DMS79 treated with DMSO at 0.1 percent for 48 hours (cell line): Measurements from ENCODE around the gene STARD7.
"Not testable (repeated sequence)": the region's sequence is repeated elsewhere in the genome, so short reads cannot be mapped to it uniquely, and the experiment has no call there.

Source experiments
- DNase-seq: peaks from one replicate; lab custom pipeline; 2025; lab: John Stamatoyannopoulos, UW

The STARD7 gene

GRCh38 chr2:96208143-96209010 is at the start of gene STARD7:
TSS of gene STARD7 (minus strand) at chr2:96208827. CDS start at chr2:96208434, 393 bp downstream.
- DNase-seq: peak; percentile 96

GRCh38 chr2:96257744-96258143 is 49.1 kb upstream of the STARD7 start:
- not testable (repeated sequence) for DNase-seq

- DNase-seq: no peak
These were observed 48.0 kb upstream of the STARD7 start for GRCh38 chr2:96256611-96257113.

GRCh38 chr2:96254571-96254970 is 45.9 kb upstream of the STARD7 start:
- DNase-seq: no peak

- no peak for DNase-seq
These were observed 44.4 kb upstream of the STARD7 start for GRCh38 chr2:96253006-96253405.

GRCh38 chr2:96252526-96252925 is 43.9 kb upstream of the STARD7 start:
- no peak for DNase-seq

- no peak for DNase-seq
These were observed 43.2 kb upstream of the STARD7 start for GRCh38 chr2:96251721-96252292.

GRCh38 chr2:96250188-96250587 is 41.6 kb upstream of the STARD7 start:
- no peak for DNase-seq

GRCh38 chr2:96249654-96250053 is 41.0 kb upstream of the STARD7 start:
- DNase-seq: no peak

GRCh38 chr2:96248624-96249023 is 40.0 kb upstream of the STARD7 start:
- no peak for DNase-seq

GRCh38 chr2:96247896-96248295 is 39.3 kb upstream of the STARD7 start:
- DNase-seq: no peak

GRCh38 chr2:96247009-96247408 is 38.4 kb upstream of the STARD7 start:
- no peak for DNase-seq

- DNase-seq: no peak
These were observed 37.2 kb upstream of the STARD7 start for GRCh38 chr2:96245609-96246390.

- no peak for DNase-seq
These were observed 35.2 kb upstream of the STARD7 start for GRCh38 chr2:96243843-96244242.

GRCh38 chr2:96241900-96242611 is 33.4 kb upstream of the STARD7 start:
- no peak for DNase-seq

GRCh38 chr2:96241227-96241626 is 32.6 kb upstream of the STARD7 start:
- no peak for DNase-seq

GRCh38 chr2:96240341-96241038 is 31.9 kb upstream of the STARD7 start:
- DNase-seq: peak; percentile 92

GRCh38 chr2:96239745-96240264 is 31.2 kb upstream of the STARD7 start:
- peak; percentile 41 for DNase-seq

- DNase-seq: peak; percentile 46
These were observed 30.5 kb upstream of the STARD7 start for GRCh38 chr2:96239091-96239490.

- DNase-seq: no peak
These were observed 29.6 kb upstream of the STARD7 start for GRCh38 chr2:96238266-96238665.

GRCh38 chr2:96236882-96237281 is 28.3 kb upstream of the STARD7 start:
- DNase-seq: no peak
